GM18907 (cell line): ENCODE data around the gene OSBPL9.
A peak's percentile ranks its signal among the peaks of the same experiment; 100 is the strongest.

Experiments
- ATAC-seq: cut with Tn5 transposase; IDR thresholded peaks from one replicate; pipeline ENCODE4 v1.9.1; 2021; ENCODE audit warnings: mild to moderate bottlenecking, moderate library complexity; ENCODE audit not compliant: unreplicated experiment

Gene OSBPL9

GRCh38 chr1:51616903-51617708, at the start of gene OSBPL9:
Gene OSBPL9, plus strand, starts transcription at chr1:51617092. Its CDS starts 19 bp downstream, at chr1:51617111.
- peak; percentile 87 for ATAC-seq

- no peak for ATAC-seq
Observed at GRCh38 chr1:51567653-51568052, 49.2 kb upstream of the OSBPL9 start.

GRCh38 chr1:51568231-51568935, 48.5 kb upstream of the OSBPL9 start:
- ATAC-seq, result no peak

GRCh38 chr1:51569284-51570062, 47.4 kb upstream of the OSBPL9 start:
- ATAC-seq, result peak; percentile 85

- ATAC-seq, result peak; percentile 36
Observed at GRCh38 chr1:51570063-51570710, 46.7 kb upstream of the OSBPL9 start.

- ATAC-seq, result no peak
Observed at GRCh38 chr1:51572365-51572764, 44.5 kb upstream of the OSBPL9 start.

- ATAC-seq, result no peak
Observed at GRCh38 chr1:51574796-51575195, 42.1 kb upstream of the OSBPL9 start.

GRCh38 chr1:51575406-51576084, 41.3 kb upstream of the OSBPL9 start:
- ATAC-seq, result no peak

GRCh38 chr1:51576085-51576444, 40.8 kb upstream of the OSBPL9 start:
- no peak for ATAC-seq

GRCh38 chr1:51576923-51577322, 40.0 kb upstream of the OSBPL9 start:
- ATAC-seq, result no peak

GRCh38 chr1:51578383-51579109, 38.3 kb upstream of the OSBPL9 start:
- peak; percentile 83 for ATAC-seq

GRCh38 chr1:51581238-51581637, 35.7 kb upstream of the OSBPL9 start:
- no peak for ATAC-seq

GRCh38 chr1:51583532-51583931, 33.4 kb upstream of the OSBPL9 start:
- no peak for ATAC-seq

GRCh38 chr1:51584021-51584420, 32.9 kb upstream of the OSBPL9 start:
- no peak for ATAC-seq

- no peak for ATAC-seq
Observed at GRCh38 chr1:51592711-51593110, 24.2 kb upstream of the OSBPL9 start.

- no peak for ATAC-seq
Observed at GRCh38 chr1:51594716-51595115, 22.2 kb upstream of the OSBPL9 start.

GRCh38 chr1:51600529-51600928, 16.4 kb upstream of the OSBPL9 start:
- ATAC-seq, result no peak

- no peak for ATAC-seq
Observed at GRCh38 chr1:51600965-51601364, 15.9 kb upstream of the OSBPL9 start.

- ATAC-seq, result no peak
Observed at GRCh38 chr1:51605961-51606723, 10.8 kb upstream of the OSBPL9 start.
